SK-N-SH (cell line): ENCODE data around the gene TECTB. TPM values are rescaled to one million over a fixed set of nuclear protein-coding genes. Genes with fewer than 3 reads are reported as not detected.

Source experiments
- CTCF ChIA-PET: fragments of 300-600, 350-600 bp; formaldehyde crosslinking; extraction: SDS; loops from one replicate; lab custom pipeline; 2021; lab: Yijun Ruan, JAX
- POLR2A ChIA-PET: fragments of 350-600 bp; sonication (Branson Sonifier 250); formaldehyde crosslinking; extraction: SDS; loops from one replicate; lab custom pipeline; 2020; ENCODE audit warnings: antibody characterized with exemption, inconsistent platforms; lab: Yijun Ruan, JAX
- DNase-seq: peaks from one replicate; pipeline ENCODE4 v3.0.0; 2012
- H2AFZ ChIP-seq: fragments of 200-600 bp; sonication (generic); 2 replicates; pipeline ENCODE4 v1.8.1; 2016; ENCODE audit warnings: antibody characterized with exemption, mild to moderate bottlenecking, low read depth
- H3F3A ChIP-seq: fragments of 200-600 bp; sonication (generic); replicated peaks from 2 replicates; pipeline ENCODE3; 2016; ENCODE audit warnings: antibody characterized with exemption, mild to moderate bottlenecking; ENCODE audit not compliant: insufficient read depth
- H3K27ac ChIP-seq, 2 experiments: fragments of 200-500 bp in 1 of 2; fragments of 200-600 bp in 1 of 2; sonication (Bioruptor generic) in 1 of 2; sonication (generic), shearing (Covaris generic) in 1 of 2; 2 replicates each; pipeline versions ENCODE4 v1.5.1 to v1.6.1; 2014 to 2016; ENCODE audit warnings: low read depth in 2 of 2, inconsistent platforms in 1 of 2, low read length in 1 of 2, mild to moderate bottlenecking in 1 of 2, mixed read lengths in 1 of 2
- H3K27me3 ChIP-seq: fragments of 200-600 bp; sonication (generic), shearing (Covaris generic); 2 replicates; pipeline ENCODE4 v1.6.1; 2016; ENCODE audit warnings: mixed run types; ENCODE audit not compliant: insufficient read depth
- H3K36me3 ChIP-seq, 2 experiments: fragments of 200-500 bp in 1 of 2; fragments of 200-600 bp in 1 of 2; sonication (Bioruptor generic) in 1 of 2; sonication (generic) in 1 of 2; replicated peaks in 1 of 2; 2 replicates each; pipeline versions ENCODE3 to v1.5.1; 2014 to 2016; ENCODE audit warnings: low read length in 1 of 2, mild to moderate bottlenecking in 1 of 2; ENCODE audit not compliant: insufficient read depth in 2 of 2, control insufficient read depth in 1 of 2
- H3K4me1 ChIP-seq, 2 experiments: fragments of 200-500 bp in 1 of 2; fragments of 200-600 bp in 1 of 2; sonication (Bioruptor generic) in 1 of 2; sonication (generic), shearing (Covaris generic) in 1 of 2; 2 replicates each; pipeline versions ENCODE4 v1.5.1 to v1.6.1; 2014 to 2016; ENCODE audit warnings: low read depth in 1 of 2, low read length in 1 of 2, mixed run types in 1 of 2; ENCODE audit not compliant: insufficient read depth in 2 of 2, control insufficient read depth in 1 of 2
- H3K4me2 ChIP-seq: fragments of 200-600 bp; sonication (generic), shearing (Covaris generic); 2 replicates; pipeline ENCODE4 v1.6.1; 2017; ENCODE audit warnings: mixed run types
- H3K4me3 ChIP-seq, 2 experiments: fragments of 200-500 bp in 1 of 2; fragments of 200-600 bp in 1 of 2; sonication (Bioruptor generic) in 1 of 2; sonication (generic), shearing (Covaris generic) in 1 of 2; 2 replicates each; pipeline versions ENCODE4 v1.5.1 to v1.8.1; 2014 to 2016; ENCODE audit warnings: low read depth in 2 of 2, inconsistent platforms in 1 of 2, low read length in 1 of 2, mild to moderate bottlenecking in 1 of 2, mixed read lengths in 1 of 2, moderate library complexity in 1 of 2
- H3K79me2 ChIP-seq: fragments of 200-600 bp; sonication (generic); 2 replicates; pipeline ENCODE4 v1.8.1; 2017; ENCODE audit warnings: mild to moderate bottlenecking; ENCODE audit not compliant: insufficient read depth
- H3K9ac ChIP-seq: fragments of 200-600 bp; sonication (generic); 2 replicates; pipeline ENCODE4 v1.6.1; 2017; ENCODE audit warnings: mixed run types
- H3K9me2 ChIP-seq: fragments of 200-600 bp; sonication (generic); 2 replicates; pipeline ENCODE4 v1.6.1; 2017; ENCODE audit warnings: mixed run types
- H3K9me3 ChIP-seq: fragments of 200-600 bp; sonication (generic); 2 replicates; pipeline ENCODE4 v1.6.1; 2017; ENCODE audit warnings: mixed run types, mild to moderate bottlenecking, moderate library complexity
- H4K20me1 ChIP-seq: fragments of 200-600 bp; sonication (generic); 2 replicates; pipeline ENCODE4 v1.6.1; 2017; ENCODE audit warnings: mild to moderate bottlenecking, mixed run types; ENCODE audit not compliant: insufficient read depth
- CTCF ChIP-seq: fragments of 200-600 bp; sonication (generic); IDR thresholded peaks from 2 replicates; pipeline ENCODE4 v1.6.1; 2017; ENCODE audit warnings: antibody characterized with exemption, mild to moderate bottlenecking, moderate library complexity
- ELF1 ChIP-seq: IDR thresholded peaks from 2 replicates; pipeline ENCODE4 v1.4.0; 2012
- EP300 ChIP-seq, 2 experiments: IDR thresholded peaks; 2 replicates each; pipeline versions ENCODE4 v1.4.0 to v1.6.1; 2012; ENCODE audit warnings: borderline replicate concordance in 1 of 2, low read depth in 1 of 2, low read length in 1 of 2
- EZH2phosphoT487 ChIP-seq: fragments of 200-600 bp; sonication (generic); IDR thresholded peaks from 2 replicates; pipeline ENCODE4 v1.6.1; 2017; ENCODE audit warnings: low read depth, mixed run types, mild to moderate bottlenecking, antibody characterized with exemption, moderate library complexity, borderline replicate concordance
- FOSL2 ChIP-seq: IDR thresholded peaks from 2 replicates; pipeline ENCODE4 v1.4.0; 2012; ENCODE audit warnings: low read depth, mild to moderate bottlenecking, moderate library complexity, borderline replicate concordance
- FOXJ3 ChIP-seq: sonication (generic); formaldehyde crosslinking; IDR thresholded peaks from 2 replicates; pipeline ENCODE4 v1.5.1; 2020; ENCODE audit warnings: mild to moderate bottlenecking, missing genetic modification reagents
- FOXM1 ChIP-seq: IDR thresholded peaks from 2 replicates; pipeline ENCODE4 v1.4.0; 2012; ENCODE audit warnings: low read depth, mild to moderate bottlenecking
- GATA2 ChIP-seq: sonication (generic); formaldehyde crosslinking; IDR thresholded peaks from 2 replicates; pipeline ENCODE4 v1.5.0; 2020; ENCODE audit warnings: mild to moderate bottlenecking, missing genetic modification reagents
- IRF3 ChIP-seq: fragments of 150-350 bp; IDR thresholded peaks from 2 replicates; pipeline ENCODE4 v1.6.1; 2016; ENCODE audit warnings: mild to moderate bottlenecking, low read depth, low read length
- MAX ChIP-seq: IDR thresholded peaks from 2 replicates; pipeline ENCODE4 v1.4.0; 2012; ENCODE audit warnings: low read depth
- MEF2A ChIP-seq: IDR thresholded peaks from 2 replicates; pipeline ENCODE4 v1.4.0; 2012; ENCODE audit warnings: low read depth, borderline replicate concordance
- NFIC ChIP-seq: IDR thresholded peaks from 2 replicates; pipeline ENCODE4 v1.4.0; 2012; ENCODE audit warnings: borderline replicate concordance
- NRF1 ChIP-seq: IDR thresholded peaks from 2 replicates; pipeline ENCODE4 v1.6.1; 2012; ENCODE audit warnings: low read depth, mild to moderate bottlenecking, low read length
- PBX3 ChIP-seq: IDR thresholded peaks from 2 replicates; pipeline ENCODE4; 2012
- REST ChIP-seq: IDR thresholded peaks from 2 replicates; pipeline ENCODE4 v1.6.1; 2012; ENCODE audit warnings: mild to moderate bottlenecking, low read depth, low read length, moderate library complexity
- TCF12 ChIP-seq: IDR thresholded peaks from 2 replicates; pipeline ENCODE4 v1.4.0; 2012
- TEAD4 ChIP-seq: IDR thresholded peaks from 2 replicates; pipeline ENCODE4 v1.4.0; 2012; ENCODE audit warnings: mild to moderate bottlenecking, borderline replicate concordance; ENCODE audit not compliant: insufficient read depth
- USF1 ChIP-seq: IDR thresholded peaks from 2 replicates; pipeline ENCODE4 v1.4.0; 2012; ENCODE audit warnings: low read depth, borderline replicate concordance
- USF2 ChIP-seq: fragments of 150-350 bp; IDR thresholded peaks from 2 replicates; pipeline ENCODE4 v1.6.1; 2017; ENCODE audit warnings: antibody characterized with exemption, low read length, low read depth, borderline replicate concordance
- WGBS: methylation state at CpG from one replicate; pipeline ENCODE4 v1.1.6; 2017; ENCODE audit warnings: low lambda C conversion rate; 5-methylcytosine and 5-hydroxymethylcytosine counted together
- polyA plus RNA-seq, 3 experiments: library from polyadenylated mRNA; depleted of rRNA; stranded (reverse); fragments of >200 nt; gene quantifications; 2 replicates each; pipeline ENCODE4 v1.2.3, GENCODE V29; 2012

The TECTB gene
- polyA plus RNA-seq, 1 of the 3 experiments (the other 2 are of a cell fraction), result not detected

- TF ChIP-seq FOXJ3 (CRISPR knock-in tag), result no peak
- TF ChIP-seq NFIC, result no peak
Observed at GRCh38 chr10:112335868-112336265, 52.7 kb downstream of the TECTB start (continued).

GRCh38 chr10:112336556-112337201, 53.5 kb downstream of the TECTB start:
- Histone ChIP-seq H2AFZ (no peak overlapping the region), H3K9me3 (no peaks in the 10 kb centered on the region), H3K27me3 (no peaks in the 10 kb centered on the region), H3K4me2 (no peak overlapping the region), H3K79me2 (no peaks in the 10 kb centered on the region), H3K36me3 (no peaks in the 10 kb centered on the region), H3K4me3 (no peak overlapping the region), H3F3A (no peaks in the 10 kb centered on the region), H3K9ac (no peak overlapping the region), H3K27ac (no peak overlapping the region), H4K20me1 (no peaks in the 10 kb centered on the region), H3K9me2 (no peaks in the 10 kb centered on the region), H3K4me1 (peaks cover 0 to 5% of the 10 kb centered on the region in 2 experiments; a peak in 1 of 4 replicates)
- no peak for DNase-seq
- 41% methylated on average over 5 of the region's 5 CpGs for WGBS
- TF ChIP-seq CTCF (no peak), REST (no peak), EZH2phosphoT487 (no peak), MEF2A (no peak), MAX (no peak), FOXM1 (no peak), IRF3 (no peak), USF2 (no peak), USF1 (no peak), GATA2 (CRISPR knock-in tag) (no peak), TEAD4 (no peak), ELF1 (no peak), FOSL2 (no peak), EP300 (IDR thresholded peaks at IDR 0.05; ENCODE audit: borderline replicate concordance in 1 of 2, low read depth in 1 of 2, low read length in 1 of 2) (no peak), TCF12 (no peak), PBX3 (no peak), NRF1 (no peak)
- ChIA-PET POLR2A (interaction anchor here (0.7 kb wide), 1 partner anchor 349 kb away, joined by 4 read pairs; no protein-coding TSS in a partner anchor), CTCF (interaction anchor here (0.7 to 2.0 kb wide), 3 partner anchors 12 to 98 kb away, joined by 3 to 4 read pairs (median 4); no protein-coding TSS in a partner anchor)
